WERI-Rb-1 (cell line): ENCODE results near the gene TFAP2A.

Experiments used
- DNase-seq: peaks from one replicate; pipeline ENCODE4 v3.0.0-alpha.2; 2020
- H3K27ac ChIP-seq: fragments of 250-450 bp; sonication (Bioruptor Pico); 2 replicates; pipeline ENCODE4 v1.5.1; 2020; ENCODE audit warnings: mild to moderate bottlenecking, moderate library complexity
- H3K27me3 ChIP-seq: fragments of 250-450 bp; sonication (Bioruptor Pico); 2 replicates; pipeline ENCODE4 v1.5.1; 2021; ENCODE audit warnings: mild to moderate bottlenecking, low read depth, moderate library complexity; ENCODE audit not compliant: insufficient read depth, severe bottlenecking
- H3K36me3 ChIP-seq: fragments of 250-450 bp; sonication (Bioruptor Pico); 2 replicates; pipeline ENCODE4 v1.5.1; 2020; ENCODE audit warnings: mild to moderate bottlenecking, moderate library complexity
- H3K4me3 ChIP-seq: 2 replicates; pipeline ENCODE4 v1.5.1; 2011; ENCODE audit warnings: low read depth, mild to moderate bottlenecking, control low read depth, low read length
- H3K9me3 ChIP-seq: fragments of 250-450 bp; sonication (Bioruptor Pico); 2 replicates; pipeline ENCODE4 v1.5.1; 2021; ENCODE audit warnings: mild to moderate bottlenecking, moderate library complexity; ENCODE audit not compliant: severe bottlenecking
- CTCF ChIP-seq: IDR thresholded peaks from 2 replicates; pipeline ENCODE4 v1.5.1; 2011; ENCODE audit warnings: low read depth, mild to moderate bottlenecking, control low read depth, inconsistent platforms, low read length

The TFAP2A gene

DNA sequence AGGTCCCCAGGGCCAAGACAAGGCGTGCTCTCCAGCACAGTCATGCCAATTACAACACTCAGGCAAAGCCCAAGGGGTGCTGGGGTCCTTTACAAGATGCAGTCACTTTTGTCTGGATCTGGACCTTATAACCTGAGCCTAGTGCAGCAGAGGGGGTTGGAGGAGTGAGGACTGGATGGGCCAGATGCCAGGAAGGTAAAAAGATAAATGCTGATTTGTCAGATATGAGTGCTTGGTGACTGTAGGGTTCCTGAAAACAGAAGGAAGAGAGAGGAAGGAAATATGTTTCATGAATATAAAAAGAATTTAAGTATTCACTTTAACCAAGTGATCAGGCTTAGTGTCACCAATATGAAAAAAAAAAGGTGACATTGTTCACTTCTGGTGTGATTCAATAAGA is 43.4 kb upstream of the TFAP2A start:
- Histone ChIP-seq H3K36me3 (no peaks in the 10 kb centered on the region), H3K9me3 (no peaks in the 10 kb centered on the region), H3K4me3 (no peak overlapping the region), H3K27ac (no peak overlapping the region), H3K27me3 (no peaks in the 10 kb centered on the region)
- TF ChIP-seq CTCF: no peak
- no peak for DNase-seq

DNA sequence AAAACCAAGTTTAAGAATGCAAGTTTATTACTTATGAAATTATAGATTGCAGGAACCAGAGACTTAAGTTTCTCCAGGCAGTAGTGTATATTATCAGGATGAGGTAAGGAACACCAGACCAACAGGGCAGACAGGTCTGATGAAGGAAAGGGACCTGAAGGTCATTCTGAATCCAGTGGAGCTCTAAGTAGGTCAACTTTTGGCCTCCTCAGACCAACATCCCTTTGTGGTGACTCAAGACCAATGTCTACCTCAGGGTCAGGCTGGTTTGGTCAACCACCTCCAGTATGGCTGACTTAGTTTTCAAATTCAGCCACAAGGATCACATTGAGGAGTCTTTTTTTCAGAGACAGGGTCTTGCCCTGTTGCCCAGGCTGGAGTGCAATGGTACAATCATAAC is 38.7 kb upstream of the TFAP2A start:
- DNase-seq: no peak
- Histone ChIP-seq H3K27ac (no peak overlapping the region), H3K4me3 (no peak overlapping the region), H3K36me3 (no peaks in the 10 kb centered on the region), H3K9me3 (no peaks in the 10 kb centered on the region), H3K27me3 (no peaks in the 10 kb centered on the region)
- TF ChIP-seq CTCF: no peak

DNA sequence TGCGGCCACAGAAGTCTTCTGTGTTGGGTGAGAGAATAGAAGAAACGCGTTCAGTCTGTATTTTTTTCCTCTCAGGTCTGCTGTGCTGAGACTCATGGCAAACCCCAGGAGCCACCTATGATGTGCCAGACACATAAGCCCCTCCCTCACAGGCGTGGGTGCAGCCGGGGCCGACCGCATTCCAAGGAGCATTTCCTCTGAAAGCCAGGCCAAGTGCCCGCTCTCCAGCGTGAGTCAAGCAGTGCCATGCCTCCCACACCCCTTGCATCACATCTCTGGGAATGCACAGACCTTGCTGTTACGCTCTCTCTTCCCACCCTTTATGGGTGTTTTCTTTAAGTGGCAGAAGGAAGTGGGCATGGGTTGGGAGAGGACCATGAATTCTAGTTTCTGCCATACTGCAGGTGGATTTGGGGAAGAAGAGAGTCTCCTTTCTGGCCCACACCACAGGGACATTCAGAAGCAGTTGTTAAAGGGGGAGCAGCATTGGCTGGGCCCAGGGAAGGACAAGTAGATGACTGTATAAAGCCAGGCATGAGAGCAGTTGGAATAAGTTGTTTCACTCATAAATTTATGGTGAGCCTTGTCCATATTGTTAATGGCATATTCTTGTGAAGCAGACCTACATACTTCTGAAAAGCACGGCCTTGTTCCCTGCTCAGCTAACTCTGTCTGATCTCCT is 37.1 kb upstream of the TFAP2A start:
- H3K27ac ChIP-seq: no peak overlapping the region
- no peak for TF ChIP-seq CTCF

DNA sequence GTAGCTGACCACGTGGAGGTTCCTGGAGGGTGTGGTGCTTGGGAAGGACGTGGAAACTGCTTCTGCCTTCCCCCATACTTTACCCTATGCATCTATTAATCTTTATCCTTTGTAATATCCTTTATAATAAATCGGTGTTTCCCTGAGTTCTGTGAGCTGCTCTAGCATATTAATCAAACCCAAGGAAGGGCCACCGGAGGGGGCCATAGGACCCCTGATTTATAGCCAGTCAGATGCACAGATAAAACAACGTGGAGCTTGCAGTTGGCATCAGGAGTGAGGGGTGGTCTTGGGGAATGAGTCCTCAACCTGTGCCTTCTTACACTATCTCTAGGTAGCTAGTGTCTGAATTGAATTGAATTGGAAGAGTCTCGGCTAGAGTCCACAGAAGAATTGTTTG is 36.5 kb upstream of the TFAP2A start:
- H3K36me3 ChIP-seq: no peaks in the 10 kb centered on the region
- H3K4me3 ChIP-seq: no peak overlapping the region
- H3K27me3 ChIP-seq: no peaks in the 10 kb centered on the region
- H3K27ac ChIP-seq: no peak overlapping the region
- no peaks in the 10 kb centered on the region for H3K9me3 ChIP-seq
- TF ChIP-seq CTCF: no peak
- DNase-seq: no peak

More for the DNA sequence above, 37.1 kb upstream of the TFAP2A start:
- no peaks in the 10 kb centered on the region for H3K36me3 ChIP-seq
- H3K4me3 ChIP-seq: no peak overlapping the region
- DNase-seq: no peak
- H3K27me3 ChIP-seq: no peaks in the 10 kb centered on the region
- H3K9me3 ChIP-seq: no peaks in the 10 kb centered on the region

DNA sequence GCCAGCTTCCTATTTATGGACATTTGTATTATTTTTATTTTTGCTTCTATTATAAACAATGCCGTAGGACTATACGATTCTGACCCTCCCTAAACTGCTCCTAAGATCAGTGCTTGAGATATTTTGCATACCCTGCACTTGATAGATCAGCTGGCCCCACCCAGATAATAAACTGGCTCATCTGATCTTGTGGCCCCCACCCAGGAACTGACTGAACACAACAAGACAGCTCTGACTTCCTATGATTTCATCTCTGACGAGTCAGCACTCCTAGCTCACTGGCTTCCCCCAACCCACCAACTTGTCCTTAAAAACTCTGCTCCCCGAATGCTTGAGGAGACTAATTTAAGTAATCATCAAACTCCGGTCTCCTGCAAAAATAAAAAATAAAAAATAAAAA is 34.9 kb upstream of the TFAP2A start:
- TF ChIP-seq CTCF: no peak
- Histone ChIP-seq H3K27ac (no peak overlapping the region), H3K27me3 (no peaks in the 10 kb centered on the region), H3K9me3 (no peaks in the 10 kb centered on the region), H3K4me3 (no peak overlapping the region), H3K36me3 (no peaks in the 10 kb centered on the region)
- no peak for DNase-seq

GRCh38 chr6:10448096-10448495 is 33.2 kb upstream of the TFAP2A start:
- Histone ChIP-seq H3K4me3 (no peak overlapping the region), H3K36me3 (no peaks in the 10 kb centered on the region), H3K27me3 (no peaks in the 10 kb centered on the region), H3K9me3 (no peaks in the 10 kb centered on the region), H3K27ac (no peak overlapping the region)
- TF ChIP-seq CTCF: no peak
- no peak for DNase-seq
